ENCODE results near the gene DIP2C. TPM values are rescaled to one million over a fixed set of nuclear protein-coding genes. Genes with fewer than 3 reads are reported as not detected.

Gene DIP2C
- total RNA-seq, 2 donors from 2014 or later, result 9.6 to 11.9 TPM

DNA sequence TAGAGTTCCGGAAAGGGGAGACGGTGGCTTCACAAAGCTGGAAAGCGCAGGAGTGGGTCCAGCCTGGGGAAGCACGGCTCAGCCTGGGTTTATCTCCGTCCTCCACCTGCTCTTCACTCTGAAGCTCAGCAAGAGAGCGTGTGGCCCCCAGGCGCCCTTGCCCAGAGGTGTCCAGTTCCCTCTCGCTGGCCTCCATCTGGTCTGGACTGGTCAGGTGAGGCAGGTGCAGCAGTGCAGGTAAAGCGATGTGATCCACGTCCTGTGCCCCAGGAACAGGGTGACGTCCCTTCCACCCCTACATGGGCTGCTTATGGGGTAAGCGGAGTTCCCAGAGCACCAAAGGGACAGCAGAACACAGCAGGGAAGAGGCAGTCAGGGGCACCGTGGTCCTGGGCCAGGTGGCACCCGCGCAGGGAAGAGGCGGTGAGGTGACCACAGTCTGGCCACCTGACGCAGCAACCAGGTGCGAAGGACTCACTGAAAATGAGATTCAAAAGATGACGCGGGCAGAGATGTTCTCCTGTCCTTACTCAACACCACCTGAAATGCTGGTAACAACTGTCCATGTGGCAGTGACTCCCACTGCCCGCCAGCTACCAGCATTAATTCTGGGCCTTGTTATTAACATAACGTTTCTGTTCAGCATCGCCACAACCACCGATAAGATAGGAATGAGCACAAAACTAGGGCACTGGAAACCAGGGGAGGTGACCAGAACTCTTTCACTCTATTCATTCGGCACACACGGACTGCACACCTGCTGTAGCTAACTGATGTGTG, 33.0 kb upstream of the DIP2C start:
- intact Hi-C loops (cut with DNase I), result no loop called here
- Histone ChIP-seq H3K36me3 (replicated peaks in 1 of 2; ENCODE audit: insufficient read depth in 1 of 2, low read depth in 2 of 2) (no peaks in the 10 kb centered on the region), H3K4me3 (no peak overlapping the region), H3K27me3 (no peaks in the 10 kb centered on the region), H3K27ac (no peak overlapping the region), H3K9me3 (no peaks in the 10 kb centered on the region), H3K4me1 (no peaks in the 10 kb centered on the region)
- TF ChIP-seq POLR2A (IDR thresholded peaks at IDR 0.05), result no peak
- TF ChIP-seq, protein P1, sequence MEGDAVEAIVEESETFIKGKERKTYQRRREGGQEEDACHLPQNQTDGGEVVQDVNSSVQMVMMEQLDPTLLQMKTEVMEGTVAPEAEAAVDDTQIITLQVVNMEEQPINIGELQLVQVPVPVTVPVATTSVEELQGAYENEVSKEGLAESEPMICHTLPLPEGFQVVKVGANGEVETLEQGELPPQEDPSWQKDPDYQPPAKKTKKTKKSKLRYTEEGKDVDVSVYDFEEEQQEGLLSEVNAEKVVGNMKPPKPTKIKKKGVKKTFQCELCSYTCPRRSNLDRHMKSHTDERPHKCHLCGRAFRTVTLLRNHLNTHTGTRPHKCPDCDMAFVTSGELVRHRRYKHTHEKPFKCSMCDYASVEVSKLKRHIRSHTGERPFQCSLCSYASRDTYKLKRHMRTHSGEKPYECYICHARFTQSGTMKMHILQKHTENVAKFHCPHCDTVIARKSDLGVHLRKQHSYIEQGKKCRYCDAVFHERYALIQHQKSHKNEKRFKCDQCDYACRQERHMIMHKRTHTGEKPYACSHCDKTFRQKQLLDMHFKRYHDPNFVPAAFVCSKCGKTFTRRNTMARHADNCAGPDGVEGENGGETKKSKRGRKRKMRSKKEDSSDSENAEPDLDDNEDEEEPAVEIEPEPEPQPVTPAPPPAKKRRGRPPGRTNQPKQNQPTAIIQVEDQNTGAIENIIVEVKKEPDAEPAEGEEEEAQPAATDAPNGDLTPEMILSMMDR (IDR thresholded peaks at IDR 0.05), result no peak
- DNase-seq (no peak), ATAC-seq (no peak)
- WGBS, 2 donors, result 85 to 89% methylated on average over 23 to 24 of the region's 26 CpGs

- WGBS, 2 donors, result 87 to 89% methylated on average over 4 to 5 of the region's 6 CpGs
- ATAC-seq (no peak), DNase-seq (no peak)
- no peak for TF ChIP-seq POLR2A (IDR thresholded peaks at IDR 0.05)
- TF ChIP-seq, protein P1 (IDR thresholded peaks at IDR 0.05), result no peak
- Histone ChIP-seq H3K9me3 (no peaks in the 10 kb centered on the region), H3K27ac (no peak overlapping the region), H3K4me3 (no peak overlapping the region), H3K27me3 (no peaks in the 10 kb centered on the region), H3K4me1 (no peaks in the 10 kb centered on the region), H3K36me3 (replicated peaks in 1 of 2; ENCODE audit: insufficient read depth in 1 of 2, low read depth in 2 of 2) (no peaks in the 10 kb centered on the region)
- intact Hi-C loops (cut with DNase I), result no loop called here
Measured at GRCh38 chr10:718143-718700, 28.8 kb upstream of the DIP2C start.

DNA sequence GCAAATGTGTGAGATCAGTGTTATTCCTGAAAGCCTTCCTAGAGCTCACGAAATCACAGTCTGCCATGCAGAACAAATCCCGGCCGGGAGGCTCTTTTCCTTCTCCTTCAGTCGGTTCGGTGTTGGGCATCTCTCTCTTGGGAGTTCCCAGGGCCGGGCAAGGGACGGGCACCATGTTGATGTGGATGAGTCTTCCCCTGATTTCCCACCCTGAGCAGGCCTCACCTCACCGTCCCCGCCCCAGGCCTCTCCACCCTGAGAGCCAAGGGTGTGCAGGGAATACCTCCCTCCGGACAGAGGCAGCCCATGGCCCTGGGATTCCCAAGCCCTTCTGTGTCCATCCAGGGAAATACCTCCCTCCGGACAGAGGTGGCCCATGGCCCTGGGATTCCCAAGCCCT, 28.0 kb upstream of the DIP2C start:
- TF ChIP-seq, protein P1 (IDR thresholded peaks at IDR 0.05), result no peak
- TF ChIP-seq POLR2A (IDR thresholded peaks at IDR 0.05), result no peak
- no peak for DNase-seq

DNA sequence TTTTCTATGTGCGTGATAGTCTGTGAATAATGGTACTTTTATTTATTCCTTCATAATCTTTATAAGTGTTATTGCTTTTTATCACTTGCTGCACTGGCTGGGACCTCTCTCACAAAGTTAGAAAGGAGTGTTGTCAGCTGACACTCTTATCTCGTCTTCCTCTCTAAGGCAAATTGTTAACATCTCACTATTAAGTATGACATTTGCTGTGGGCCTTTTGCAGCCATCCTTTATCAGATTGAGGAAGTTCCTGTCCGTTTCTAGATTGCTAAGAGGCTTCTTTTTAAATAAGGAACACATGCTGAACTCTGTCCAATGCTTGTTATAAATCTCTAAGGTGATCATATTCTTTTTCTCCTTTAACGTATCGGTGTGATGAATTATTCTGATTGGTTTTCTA, 27.4 kb upstream of the DIP2C start:
- 70 to 71% methylated on average over 5 of the region's 5 CpGs for WGBS, 2 donors
- TF ChIP-seq, protein P1 (IDR thresholded peaks at IDR 0.05), result no peak
- no peak for TF ChIP-seq POLR2A (IDR thresholded peaks at IDR 0.05)
- ATAC-seq (no peak), DNase-seq (no peak)
- intact Hi-C loops (cut with DNase I), result no loop called here
- no peaks in the 10 kb centered on the region for H3K36me3 ChIP-seq (replicated peaks in 1 of 2; ENCODE audit: insufficient read depth in 1 of 2, low read depth in 2 of 2)
- H3K27me3 ChIP-seq, result no peaks in the 10 kb centered on the region
- no peaks in the 10 kb centered on the region for H3K4me1 ChIP-seq
- no peak overlapping the region for H3K4me3 ChIP-seq
- H3K27ac ChIP-seq, result no peak overlapping the region
- H3K9me3 ChIP-seq, result no peaks in the 10 kb centered on the region

More for the DNA sequence above, 28.0 kb upstream of the DIP2C start:
- Histone ChIP-seq H3K27ac (no peak overlapping the region), H3K36me3 (replicated peaks in 1 of 2; ENCODE audit: insufficient read depth in 1 of 2, low read depth in 2 of 2) (no peaks in the 10 kb centered on the region), H3K9me3 (no peaks in the 10 kb centered on the region), H3K4me1 (no peaks in the 10 kb centered on the region), H3K4me3 (no peak overlapping the region), H3K27me3 (no peaks in the 10 kb centered on the region)
- intact Hi-C loops (cut with DNase I), result no loop called here
- no peak for ATAC-seq
- 93 to 95% methylated on average over 7 to 10 of the region's 11 CpGs for WGBS, 2 donors

DNA sequence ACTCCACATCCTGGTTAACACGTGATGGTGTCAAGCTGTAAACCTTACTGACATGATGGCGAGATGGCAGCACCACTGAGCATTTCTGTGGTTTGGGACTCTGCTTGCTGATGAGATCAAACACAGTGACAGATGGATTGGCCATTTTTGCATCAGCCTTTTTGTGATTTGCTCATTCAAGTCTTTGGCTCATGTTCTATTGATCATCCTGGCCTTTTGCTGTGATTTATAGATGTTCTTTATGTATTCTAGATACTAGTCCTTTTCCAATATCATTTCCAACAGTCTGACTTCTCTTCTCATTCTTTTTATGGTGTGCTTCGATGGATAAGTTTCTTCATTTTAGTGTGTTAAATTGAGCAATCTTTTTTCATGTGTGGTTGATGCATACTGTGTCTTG, 24.7 kb upstream of the DIP2C start:
- intact Hi-C loops (cut with DNase I), result no loop called here
- H3K36me3 ChIP-seq (replicated peaks in 1 of 2; ENCODE audit: insufficient read depth in 1 of 2, low read depth in 2 of 2), result no peaks in the 10 kb centered on the region
- no peaks in the 10 kb centered on the region for H3K4me1 ChIP-seq
- H3K9me3 ChIP-seq, result no peaks in the 10 kb centered on the region
- no peak for ATAC-seq
- TF ChIP-seq, protein P1 (IDR thresholded peaks at IDR 0.05), result no peak
- TF ChIP-seq POLR2A (IDR thresholded peaks at IDR 0.05), result no peak
- whole genome bisulfite sequencing, 2 donors, result 79% methylated on average over 3 of the region's 3 CpGs
- no peak overlapping the region for H3K4me3 ChIP-seq
- no peak for DNase-seq
- no peaks in the 10 kb centered on the region for H3K27me3 ChIP-seq
- H3K27ac ChIP-seq, result no peak overlapping the region
